SHP77 treated with DMSO at 0.1 percent for 48 hours (cell line): ENCODE results near the gene SUSD3.
"Not testable (repeated sequence)": the region's sequence is repeated elsewhere in the genome, so short reads cannot be mapped to it uniquely, and the experiment has no call there.

Experiments
- DNase-seq: peaks from one replicate; lab custom pipeline; 2025; lab: John Stamatoyannopoulos, UW

The SUSD3 gene

DNA sequence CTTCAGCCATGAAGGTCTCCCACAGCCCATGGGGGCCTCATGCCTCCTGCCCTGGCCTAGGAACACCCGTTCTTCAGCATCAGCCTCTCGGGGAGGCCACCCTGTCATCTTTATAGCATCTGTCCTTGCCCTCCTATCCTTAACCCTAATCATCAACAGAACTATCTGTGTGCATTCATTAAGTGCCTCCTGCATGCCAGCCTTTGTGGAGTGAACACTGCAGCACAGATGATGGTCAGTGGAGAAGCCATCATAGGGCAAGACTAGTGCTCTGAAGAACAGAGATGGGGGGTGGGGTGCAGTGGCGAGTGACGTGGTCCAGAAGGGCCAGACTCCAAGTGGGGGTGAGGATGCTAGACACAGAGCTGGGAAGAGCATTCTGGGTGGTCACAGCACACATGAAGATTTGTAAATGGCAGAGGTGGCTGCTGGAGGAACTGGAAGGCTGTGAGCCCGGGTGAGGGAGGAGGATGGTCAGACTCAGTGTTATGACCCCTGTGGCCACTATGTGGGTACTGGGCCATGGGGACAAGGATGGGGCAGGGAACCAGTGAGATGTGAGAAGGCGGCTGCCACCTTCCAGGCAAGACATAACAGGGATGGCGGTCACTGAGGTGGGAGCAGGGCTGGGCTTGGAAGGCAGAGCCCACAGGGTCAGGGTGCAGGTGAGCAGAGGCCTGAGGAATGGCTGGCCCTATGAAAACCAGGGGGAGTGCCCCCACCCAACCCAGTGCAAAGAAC lies 33.9 kb downstream of the SUSD3 start:
- DNase-seq: no peak

DNA sequence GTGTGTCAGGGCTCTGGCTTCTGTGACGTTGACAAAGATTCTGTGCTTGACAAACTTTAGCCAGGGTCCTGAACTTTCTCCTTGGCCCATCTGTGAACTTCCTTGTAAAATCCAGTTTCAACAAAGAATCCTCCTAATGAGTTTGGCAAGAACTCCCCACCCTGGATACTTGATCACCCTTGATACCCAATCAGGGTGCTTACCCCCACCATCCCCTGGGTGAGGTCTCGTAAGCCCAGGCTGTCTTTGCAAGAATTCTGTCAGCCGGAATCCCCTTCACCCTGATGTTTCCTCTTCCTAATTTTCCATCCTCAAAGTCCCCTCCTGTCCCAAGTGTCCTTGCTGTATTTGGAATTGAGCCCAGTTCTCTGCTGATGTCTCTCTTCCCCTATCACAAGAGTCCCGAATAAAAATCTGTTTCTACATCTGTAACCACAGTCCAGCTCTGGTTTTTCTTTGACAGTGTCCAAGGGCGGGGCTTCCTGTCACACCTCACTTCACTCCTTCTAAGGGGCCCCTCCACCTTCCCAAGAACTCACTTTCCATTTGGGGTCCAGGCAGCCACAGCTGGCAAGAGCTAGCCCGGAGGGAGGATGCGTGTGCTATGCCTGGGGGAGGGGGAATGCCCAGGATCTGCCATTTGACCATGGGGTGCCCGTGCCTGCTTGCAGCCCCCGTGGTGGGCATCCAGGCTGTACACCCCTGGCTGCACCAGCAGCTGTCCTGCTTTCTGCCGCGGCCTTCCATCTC lies 34.8 kb downstream of the SUSD3 start:
- DNase-seq: no peak

DNA sequence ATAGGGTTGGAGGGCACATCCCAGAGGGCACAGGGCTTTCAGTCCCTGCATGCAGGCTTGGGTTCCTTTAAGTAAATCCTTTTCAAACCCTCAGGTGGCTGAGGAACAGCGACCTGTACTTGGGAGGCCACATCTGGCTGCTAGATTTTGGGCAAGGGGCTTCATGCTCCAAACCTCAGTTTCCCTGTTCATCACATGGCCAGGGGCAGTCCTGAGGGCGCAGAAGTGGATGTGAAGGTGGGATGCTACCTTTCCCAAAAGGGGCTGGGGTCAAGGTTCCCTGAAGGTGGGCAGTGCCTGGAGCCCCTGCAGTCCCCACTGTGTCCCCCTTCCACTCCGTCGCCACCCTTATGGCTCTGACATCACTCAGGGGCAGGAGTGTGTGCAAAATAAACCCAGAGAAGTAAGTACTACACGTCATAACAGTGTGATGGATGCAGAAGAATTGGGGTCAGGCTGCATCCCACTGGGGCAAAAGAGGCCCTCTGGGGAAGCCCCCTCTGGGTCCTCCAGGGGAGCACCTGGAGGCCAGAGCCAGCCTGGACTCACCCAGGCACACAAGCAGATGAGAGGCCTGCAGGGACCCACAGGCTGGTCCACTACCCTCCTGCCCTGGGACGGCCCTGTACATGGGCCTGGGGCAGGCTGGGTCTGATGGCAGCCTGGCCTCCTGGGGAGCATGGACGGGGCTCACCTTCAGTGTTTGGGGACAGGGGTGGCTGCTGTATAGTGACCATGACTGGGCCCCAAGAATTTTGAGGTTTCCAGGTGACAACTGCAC lies 35.6 kb downstream of the SUSD3 start:
- DNase-seq: no peak

DNA sequence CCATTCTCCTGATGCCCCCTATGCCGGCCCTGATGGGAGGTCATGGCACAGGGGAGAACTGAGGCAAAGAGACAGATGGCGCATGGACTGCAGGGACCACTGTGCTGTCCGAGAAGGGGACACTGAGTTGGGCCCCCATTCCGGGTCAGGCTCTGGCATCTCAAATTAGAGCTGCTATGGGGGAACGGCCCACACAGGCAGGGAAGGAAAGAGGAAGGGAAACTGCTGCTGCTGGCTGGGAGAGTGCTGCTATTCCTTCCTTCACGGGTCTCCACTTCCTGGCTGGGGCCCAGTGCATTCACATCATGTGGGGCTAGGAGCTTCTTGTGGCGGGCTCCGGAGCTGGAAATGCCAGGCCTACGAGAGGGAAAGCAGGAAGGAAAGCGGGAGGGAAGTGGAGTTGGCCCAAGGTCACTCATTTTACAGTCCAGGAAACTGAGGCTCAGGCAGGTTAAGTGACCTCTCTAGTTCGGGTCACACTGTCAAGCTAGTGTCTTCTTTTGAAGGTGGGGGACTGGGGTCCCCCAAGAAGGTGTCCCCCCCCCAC lies 36.2 kb downstream of the SUSD3 start:
- DNase-seq: no peak

DNA sequence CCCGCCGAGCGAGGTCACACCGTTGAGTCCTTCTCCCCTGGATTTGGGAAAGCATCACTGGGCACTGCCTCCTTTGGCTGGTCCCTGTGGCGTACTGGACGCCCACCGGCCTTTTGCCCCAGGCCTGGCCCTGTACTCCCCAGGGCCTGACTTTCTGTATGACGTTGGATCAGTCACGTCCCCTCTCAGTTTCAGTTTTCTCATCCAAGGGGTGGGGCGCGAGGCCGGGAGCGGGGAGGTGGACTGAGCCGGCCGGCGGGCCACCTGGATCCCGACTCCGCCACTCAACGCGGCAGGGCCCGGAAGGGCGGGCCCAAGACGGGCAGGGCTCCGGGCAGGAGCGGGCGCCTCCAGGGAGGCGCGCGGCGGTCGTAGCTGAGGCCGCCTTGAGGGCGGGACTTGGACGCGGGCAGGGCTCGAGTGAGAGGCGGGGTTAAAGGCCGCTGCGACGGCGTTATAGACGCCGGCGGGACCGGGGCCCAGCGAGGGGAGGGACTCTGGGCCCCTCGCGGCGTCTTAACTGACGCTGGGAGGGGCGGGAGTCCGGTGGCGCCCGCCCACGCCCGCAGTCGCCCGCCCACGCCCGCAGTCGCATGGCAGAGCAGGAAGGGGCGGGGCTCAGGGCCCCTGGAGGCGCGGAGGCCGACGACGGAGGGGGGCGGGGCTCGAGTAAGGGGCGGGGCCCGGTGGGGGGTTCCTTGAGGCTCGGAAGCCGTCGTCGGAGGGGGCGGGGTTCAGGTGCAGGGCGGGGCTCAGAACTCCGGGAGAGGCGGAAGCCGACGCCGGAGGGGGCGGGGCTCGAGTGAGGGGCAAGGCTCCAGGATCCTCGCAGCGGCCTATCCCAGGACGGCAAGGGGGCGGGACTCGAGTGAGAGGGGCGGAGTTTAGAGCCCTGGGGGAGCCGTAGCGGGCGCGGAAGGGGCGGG lies 37.0 kb downstream of the SUSD3 start:
- peak; percentile 94 for DNase-seq

DNA sequence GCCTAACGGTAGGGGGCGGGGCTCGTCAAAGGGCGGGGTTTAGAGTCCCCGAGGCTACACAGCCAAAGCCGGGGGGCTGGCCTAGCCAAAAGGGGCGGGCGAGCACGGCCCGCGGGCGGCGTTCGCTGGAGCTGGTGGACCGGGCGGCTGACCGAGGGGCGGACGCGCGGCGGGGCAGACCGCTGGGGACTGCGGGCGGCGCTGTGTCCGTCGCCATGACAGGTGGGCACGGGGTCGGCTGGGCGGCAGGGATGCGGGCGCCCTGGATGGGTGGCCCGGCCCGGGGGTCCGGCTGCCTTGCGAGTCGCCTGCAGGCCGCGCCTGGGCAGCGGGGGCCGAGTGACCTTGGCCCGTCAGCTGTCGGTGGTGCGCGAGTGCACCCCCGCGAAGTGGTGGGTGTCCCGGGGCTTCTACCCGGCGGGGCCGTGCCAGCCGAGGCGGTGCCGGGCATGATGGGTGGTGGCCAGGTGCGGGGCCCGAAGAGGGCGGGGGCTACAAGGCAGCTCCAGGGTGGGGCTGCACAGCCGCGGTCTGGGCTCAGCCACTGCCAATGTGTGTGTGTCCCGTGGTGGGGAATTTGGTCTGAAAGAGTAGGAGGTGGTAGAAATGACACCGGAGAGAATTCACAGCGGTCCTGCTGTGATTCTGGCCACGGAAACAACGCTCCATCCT lies 37.8 kb downstream of the SUSD3 start, which contains the start of gene CARD19:
Gene CARD19, plus strand, starts transcription at position 87 of the 672 bp plus-strand sequence. Its CDS starts 129 bp downstream, at position 216.
- DNase-seq: no peak

DNA sequence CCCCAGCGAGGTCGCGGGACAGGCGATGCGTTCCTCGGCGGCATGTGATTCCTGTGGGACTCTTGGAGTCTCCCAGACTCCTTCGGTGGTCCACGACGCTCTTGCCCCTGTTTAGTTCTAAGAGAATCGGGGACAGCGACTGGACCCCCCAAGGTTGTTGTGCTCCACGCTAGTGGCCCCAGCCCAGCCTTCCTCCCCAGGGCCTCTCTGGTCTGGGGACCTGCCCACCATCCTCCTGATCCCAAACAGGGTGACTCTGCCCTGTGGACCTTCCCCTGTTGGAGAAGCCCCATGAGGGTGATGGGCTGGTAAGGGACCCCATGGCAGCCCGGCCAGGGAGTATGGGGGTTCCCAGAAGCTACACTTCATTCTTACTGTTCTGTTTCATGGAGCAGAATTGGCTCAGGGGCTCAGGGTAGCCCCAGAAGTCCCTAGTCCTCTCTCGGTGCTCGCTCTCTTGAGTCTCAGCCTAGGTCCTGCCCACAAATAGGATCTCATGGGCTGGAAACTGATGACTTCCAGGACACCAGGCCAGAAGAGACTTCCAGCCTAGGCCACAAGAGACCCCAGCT lies 38.4 kb downstream of the SUSD3 start:
- no peak for DNase-seq

DNA sequence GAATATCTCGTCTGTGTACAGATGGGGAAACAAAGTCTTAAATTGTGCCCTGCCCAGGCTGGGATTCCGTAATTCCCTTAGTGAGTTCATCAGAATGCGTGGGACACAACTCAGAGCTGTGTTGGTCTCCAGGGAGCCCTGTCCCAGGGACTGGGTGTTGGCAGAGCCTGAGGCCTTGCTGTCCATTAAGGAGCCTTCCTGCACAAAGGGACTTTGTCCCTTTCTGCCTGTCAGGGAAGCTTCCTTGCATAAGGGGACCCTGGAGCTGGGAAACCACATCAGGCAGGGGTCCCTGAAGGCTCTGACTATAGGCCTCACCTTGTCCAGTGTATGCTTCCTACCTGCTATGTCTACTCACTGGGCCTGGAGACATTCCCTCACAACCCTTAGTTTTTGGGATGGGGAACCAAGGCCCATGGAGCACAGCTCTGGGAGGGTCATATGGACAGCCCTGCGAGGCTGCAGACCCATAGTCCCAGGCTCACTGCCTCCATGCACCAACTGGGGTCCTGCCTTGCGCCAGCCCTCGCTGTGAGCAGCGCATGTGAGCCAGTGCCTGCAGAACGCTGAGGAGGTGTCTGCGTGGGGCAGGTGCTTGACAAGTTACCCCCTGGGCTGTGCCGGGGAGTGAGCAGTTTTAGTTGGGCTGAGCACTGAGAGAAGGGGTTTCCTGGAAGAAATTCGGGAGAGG lies 39.2 kb downstream of the SUSD3 start:
- no peak for DNase-seq

DNA sequence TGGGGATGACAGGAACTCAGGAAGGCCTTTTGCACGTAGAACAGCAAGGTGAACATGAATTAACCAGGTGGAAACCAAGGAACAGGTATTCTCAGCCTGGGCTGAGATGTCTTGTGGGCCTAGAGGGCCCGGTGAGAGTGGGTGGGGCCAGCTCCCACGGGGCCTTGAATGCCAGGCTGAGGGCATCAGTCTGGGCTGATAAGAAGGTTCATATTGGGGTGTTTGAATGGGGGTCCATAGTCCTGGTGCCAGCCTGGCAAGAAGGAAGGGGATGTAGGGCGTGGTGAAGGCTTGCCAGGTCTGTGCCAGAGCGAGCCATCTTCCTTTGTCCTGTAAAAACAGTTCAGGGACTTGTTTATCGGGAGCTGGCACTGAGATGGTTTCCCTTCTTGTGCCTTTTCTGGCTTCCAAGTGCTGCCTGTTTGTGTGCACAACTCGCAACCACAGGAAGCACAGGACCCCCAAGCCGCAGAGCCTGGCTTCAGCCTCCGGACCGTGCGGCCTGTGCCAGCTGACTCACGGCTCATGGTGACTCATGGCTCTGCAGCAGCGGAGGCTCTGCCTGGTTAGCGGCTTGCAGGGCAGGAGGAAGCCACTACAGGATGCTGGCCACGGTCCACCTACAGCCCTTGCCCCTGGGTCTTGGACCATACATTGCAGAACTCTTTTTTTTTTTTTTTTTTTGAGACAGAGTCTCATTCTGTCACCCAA lies 39.9 kb downstream of the SUSD3 start:
- no peak for DNase-seq

DNA sequence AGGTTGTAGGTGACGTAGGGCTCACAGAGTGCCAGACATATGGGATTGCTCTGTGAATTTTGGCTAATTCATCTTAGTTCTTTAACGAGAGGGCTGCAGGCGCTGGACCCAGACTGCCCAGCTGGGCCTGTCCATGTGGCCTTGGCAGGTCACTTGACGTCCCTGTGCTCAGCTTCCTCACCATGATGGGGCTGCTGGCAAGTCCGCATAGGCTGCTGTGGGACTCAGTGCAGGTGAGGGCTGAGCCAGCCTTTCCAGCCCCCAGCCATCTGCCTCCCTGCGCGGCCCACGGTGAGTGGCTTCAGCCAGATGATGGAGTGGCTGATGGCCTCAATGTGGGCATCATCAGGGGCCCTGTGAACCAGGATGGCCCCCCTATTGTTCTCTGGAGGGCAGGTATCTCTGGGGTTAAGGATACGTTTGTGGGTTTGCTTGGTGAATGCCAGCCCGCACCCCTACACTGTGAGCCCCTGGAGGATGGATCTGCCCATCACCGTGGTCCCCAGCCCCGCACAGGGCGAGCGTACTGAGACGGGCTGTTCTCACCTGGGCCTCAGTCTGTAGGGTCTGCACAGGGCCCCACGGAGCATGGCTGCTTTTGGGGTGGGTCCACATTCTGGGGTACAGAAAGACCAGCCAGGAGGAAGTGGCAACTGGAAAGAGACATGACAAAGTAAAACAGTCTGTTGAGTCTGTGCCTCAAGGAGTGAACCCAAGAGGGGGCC lies 41.2 kb downstream of the SUSD3 start:
- DNase-seq: no peak

DNA sequence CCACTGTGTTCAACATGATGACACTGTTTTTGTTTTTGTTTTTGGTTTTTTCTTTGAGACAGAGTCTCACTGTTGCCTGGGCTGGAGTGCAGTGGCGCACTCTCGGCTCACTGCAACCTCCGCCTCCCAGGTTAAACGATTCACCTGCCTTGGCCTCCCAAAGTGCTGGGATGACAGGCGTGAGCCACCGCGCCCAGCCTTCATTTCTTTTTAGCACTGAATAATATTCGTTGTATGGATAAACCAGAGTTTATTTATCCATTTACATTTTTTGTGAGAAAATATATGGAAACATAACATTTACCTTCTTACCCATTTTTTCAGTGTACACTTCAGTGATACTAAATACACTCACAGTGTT lies 41.8 kb downstream of the SUSD3 start:
- no peak for DNase-seq

DNA sequence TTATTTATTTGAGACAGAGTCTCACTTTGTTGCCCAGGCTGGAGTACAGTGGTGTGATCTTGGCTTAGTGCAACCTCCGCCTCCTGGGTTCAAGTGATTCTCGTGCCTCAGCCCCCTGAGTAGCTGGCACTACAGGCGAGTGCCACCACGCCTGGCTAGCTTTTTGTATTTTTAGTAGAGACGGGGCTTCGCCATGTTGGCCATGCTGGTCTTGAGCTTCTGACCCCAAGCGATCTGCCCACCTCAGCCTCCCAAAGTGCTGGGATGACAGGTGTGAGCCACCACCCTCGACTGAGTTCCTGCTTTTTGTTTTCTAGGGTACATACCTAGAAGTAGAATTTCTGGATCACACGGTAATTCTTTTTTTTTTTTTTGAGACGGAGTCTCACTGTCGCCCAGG lies 42.6 kb downstream of the SUSD3 start:
- not testable (repeated sequence) for DNase-seq

DNA sequence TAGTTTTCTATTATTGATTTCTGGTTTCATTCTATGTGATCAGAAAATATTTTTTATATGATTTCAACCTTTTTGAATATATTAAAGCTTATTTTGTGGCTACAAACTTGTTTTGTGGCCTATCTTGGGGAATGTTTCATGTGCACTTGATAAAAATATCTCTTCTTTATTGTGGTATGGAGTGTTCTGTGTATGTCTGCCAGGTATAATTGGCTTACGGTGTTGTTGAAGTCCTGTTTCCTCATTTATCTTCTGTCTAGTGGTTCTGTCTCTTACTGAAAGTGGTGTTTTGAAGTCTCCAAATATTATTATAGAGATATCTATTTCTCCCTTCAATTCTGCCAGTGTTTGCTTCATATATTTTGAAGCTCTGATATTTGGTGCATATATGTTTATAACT lies 47.1 kb downstream of the SUSD3 start:
- no peak for DNase-seq

DNA sequence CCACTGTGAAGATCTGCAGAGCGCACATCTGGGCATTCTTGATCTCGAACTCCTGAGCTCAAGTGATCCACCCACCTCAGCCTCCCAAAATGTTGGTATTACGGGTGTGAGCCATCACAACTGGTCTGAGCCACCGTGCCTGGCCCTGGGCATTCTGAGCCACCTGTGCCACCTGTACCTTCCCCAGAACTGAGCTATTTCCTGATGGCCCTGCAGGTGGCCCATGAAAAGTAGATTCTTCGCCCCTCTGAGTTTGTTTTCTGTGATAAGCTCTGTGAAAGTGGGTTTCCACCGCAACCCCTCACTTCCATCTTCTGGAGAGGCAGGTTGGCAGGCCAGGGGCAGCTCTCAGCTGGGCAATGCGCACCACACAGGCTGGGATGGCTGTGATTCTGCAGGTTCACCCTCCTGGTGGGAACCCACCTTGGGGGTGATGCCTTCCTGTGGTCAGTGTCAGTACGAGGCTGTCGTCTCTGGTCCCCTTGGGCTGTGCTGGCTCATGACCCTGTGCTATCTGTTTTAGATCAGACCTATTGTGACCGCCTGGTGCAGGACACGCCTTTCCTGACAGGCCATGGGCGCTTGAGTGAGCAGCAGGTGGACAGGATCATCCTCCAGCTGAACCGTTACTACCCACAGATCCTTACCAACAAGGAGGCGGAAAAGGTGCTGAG lies 48.8 kb downstream of the SUSD3 start:
- DNase-seq: no peak

DNA sequence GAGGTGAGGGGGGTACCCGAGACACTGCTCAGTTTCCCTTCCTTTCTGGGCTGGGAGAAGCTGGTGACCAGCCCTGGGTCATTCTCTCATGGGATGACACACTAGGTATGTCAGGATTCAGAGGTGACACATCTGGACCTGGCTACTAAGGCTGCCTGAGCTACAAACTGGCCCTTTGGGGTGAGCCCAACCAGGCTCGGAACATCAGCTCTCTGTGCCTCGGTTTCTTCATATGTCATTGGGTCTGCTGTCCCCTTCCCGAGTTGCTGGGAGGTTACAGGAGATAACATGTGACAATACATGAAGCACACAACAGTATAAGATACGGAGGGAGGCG lies 49.3 kb downstream of the SUSD3 start:
- DNase-seq: no peak

DNA sequence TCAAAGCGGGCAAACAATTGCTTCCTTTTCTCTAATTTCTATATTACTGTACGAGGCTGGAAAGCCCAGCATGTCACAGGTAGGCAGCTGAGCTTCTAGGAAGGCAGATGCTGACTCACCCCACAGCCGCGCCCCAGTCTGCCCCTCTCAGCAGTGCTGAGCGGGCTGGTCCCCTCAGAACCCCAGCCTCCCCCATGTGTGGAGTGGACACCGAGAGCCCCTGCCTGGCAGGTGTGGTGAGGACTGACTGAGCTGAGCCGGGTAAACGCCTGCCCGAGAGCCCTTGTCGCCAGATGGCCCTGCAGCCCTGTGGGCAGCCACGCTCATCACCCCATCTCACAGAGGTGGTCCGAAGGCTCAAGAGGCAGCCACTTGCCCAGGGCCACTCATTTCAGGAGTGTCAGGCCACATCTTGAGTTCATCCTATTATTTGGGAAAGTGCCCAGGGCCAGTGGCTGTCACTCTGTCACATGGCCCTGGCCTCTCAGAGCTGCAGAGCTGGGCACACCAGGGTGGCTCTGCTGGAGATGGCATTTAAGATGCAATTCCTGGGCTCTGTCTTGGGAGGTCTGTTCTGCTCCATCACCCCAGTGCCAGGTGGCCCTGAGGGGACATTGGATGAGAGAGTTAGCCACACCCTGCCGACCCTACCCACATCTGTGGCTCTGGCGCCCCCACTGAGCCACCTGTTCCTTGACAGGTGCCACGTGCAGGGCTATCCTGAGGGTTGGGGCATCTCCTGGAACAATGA lies 50.0 kb downstream of the SUSD3 start:
- no peak for DNase-seq

DNA sequence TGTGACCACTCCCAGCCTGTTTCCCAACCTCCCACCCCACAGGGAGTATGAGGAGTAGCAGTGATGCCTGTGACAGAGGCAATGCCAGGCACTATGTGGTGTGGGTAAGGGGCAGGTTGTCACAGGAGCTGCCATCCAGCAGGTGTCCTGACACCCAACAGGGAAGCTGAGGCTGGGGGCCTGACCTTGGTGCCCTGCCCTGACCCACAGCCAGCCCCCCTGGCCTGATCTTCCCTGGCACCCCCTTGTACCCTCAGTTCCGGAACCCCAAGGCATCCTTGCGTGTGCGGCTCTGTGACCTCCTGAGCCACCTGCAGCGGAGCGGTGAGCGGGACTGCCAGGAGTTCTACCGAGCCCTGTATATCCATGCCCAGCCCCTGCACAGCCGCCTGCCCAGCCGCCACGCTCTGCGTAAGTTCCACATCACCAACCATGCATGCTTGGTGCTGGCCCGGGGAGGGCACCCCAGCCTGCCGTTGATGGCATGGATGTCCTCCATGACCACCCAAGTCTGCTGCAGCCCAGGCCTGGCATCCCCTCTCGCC lies 51.9 kb downstream of the SUSD3 start:
- no peak for DNase-seq
